ENCODE measurements around the gene MTG1. TPM values are rescaled to one million over a fixed set of nuclear protein-coding genes. Genes with fewer than 3 reads are reported as not detected.

MTG1 gene
- total RNA-seq, 1 donor from 2014 or later = 23.4 TPM

DNA sequence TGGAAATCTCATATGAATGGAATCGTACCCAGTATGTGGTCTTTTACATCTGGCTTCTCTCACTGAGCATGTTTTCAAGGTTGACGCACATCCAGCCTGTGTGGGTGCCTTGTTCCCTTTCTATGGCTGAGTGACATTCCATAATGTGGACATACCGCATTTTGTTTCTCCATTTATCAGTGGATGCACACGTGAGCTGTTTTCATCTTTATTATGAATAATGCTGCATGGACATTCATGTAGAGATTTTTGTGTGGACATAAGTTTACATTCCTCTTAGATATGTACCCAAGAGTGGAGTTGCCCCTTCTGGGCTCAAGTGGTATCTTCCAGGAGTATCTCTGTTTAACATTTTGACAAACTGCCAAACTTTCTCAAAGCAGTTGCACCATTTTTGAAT lies 58.5 kb downstream of the MTG1 start:
- no peak for DNase-seq

DNA sequence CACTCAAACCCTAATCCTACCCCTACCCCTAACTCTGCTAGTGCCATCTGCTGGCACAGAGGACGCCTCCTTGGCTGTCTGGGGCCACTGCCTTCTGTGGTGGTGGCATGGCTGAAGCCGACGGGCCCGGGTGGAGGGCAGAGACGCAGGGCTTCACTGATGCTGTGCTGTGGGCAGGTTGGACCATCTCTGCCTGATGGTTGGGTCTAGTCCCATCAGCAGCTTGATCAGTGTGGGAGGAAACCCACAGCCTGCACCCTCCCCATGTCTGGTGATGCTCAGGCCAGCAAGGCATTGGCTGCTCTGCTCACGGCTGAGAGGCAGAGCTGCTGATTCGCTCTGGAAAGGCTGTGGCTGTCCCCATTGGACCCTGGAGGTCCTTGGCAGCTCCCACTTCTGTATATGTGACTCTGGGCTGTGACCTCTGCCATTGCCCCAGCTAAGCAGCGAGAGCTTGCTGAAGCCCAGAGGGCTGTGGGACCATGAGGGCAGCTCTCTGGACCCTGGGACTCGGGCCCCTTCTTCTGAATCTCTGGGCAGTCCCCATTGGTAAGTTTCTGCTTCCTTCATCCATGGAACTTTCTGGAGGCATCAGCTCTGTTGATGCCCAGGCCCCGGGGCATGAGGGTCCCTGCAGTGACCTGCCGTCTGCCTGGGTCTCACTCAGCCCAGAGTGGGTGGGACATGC lies 59.7 kb downstream of the MTG1 start, which contains the start of gene SCART1:
TSS of gene SCART1 (plus strand) at position 430 of the 688 bp plus-strand sequence. CDS start at position 483, 53 bp downstream.
- no peak for DNase-seq

DNA sequence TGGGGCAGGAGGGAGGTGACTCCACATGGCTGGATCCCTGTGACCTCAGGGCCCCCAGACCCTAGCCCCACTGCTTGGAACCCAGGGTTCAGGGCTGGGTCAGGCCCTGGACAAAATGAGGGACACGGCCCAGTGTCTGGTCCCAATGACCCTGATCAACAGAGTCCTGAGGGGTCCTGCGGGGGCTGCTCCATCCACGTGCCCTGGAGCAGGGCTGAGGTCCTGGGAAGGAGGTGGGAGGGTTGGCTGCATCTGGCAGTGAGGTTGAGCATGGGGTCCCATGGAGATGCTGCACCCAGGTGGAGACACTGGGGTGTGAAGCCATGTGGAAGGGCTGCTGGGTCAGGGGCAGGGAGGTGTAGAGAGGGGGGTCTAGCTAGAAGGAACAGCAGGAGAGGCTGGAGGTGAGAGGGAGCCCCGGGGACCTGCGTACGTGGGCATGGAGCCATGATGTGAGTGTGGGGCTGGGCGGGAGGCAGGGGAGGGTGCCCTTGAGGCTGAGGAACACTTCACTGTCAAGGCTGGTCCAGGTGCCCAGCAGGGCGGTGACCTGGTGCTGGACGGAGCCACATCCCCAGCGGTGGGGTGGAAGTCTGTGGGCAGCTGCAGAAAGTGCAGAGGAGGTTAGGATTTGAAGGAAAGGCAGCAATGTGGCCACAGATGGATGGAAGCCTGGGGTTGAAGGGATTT lies 60.4 kb downstream of the MTG1 start:
- DNase-seq = no peak

DNA sequence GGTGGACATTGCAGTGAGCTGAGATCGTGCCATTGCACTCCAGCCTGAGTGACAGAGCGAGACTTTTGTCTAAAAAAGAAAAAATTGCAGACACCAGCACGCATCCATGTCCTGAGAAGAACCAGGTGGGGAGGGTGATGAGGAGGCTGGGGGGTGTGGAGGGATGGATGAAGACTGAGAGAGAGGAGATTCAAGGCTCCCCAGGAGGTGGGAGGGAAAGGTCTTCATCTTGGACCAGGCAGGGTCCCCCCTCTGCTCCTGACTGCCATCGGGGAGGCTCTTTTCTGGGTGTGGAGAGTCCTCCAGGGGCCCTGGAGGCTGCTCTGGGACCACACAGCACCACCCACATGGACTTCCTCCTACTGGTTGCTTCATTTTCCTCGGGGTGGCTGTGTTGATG lies 61.2 kb downstream of the MTG1 start:
- no peak for DNase-seq

DNA sequence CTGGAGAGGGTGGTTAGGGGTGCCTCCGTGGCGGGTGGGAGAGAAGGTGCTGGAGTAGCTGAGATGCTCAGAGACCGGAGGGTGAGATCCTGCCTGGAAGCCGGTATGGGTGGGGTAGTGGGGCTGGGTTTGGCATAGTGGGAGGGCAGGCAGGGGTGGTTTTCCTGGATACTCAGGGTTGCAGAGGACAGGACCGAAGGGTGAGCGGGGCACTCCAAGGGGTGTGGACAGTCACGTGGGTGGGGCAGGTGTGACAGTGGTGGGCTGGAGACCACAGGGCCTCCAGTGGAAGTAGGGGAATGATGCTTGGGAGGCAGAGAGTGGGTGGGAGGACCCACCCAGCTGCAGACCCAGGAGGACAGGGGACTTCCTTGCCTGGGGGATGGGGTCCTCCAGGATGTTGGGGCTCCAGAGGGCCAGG lies 61.7 kb downstream of the MTG1 start:
- DNase-seq = no peak

DNA sequence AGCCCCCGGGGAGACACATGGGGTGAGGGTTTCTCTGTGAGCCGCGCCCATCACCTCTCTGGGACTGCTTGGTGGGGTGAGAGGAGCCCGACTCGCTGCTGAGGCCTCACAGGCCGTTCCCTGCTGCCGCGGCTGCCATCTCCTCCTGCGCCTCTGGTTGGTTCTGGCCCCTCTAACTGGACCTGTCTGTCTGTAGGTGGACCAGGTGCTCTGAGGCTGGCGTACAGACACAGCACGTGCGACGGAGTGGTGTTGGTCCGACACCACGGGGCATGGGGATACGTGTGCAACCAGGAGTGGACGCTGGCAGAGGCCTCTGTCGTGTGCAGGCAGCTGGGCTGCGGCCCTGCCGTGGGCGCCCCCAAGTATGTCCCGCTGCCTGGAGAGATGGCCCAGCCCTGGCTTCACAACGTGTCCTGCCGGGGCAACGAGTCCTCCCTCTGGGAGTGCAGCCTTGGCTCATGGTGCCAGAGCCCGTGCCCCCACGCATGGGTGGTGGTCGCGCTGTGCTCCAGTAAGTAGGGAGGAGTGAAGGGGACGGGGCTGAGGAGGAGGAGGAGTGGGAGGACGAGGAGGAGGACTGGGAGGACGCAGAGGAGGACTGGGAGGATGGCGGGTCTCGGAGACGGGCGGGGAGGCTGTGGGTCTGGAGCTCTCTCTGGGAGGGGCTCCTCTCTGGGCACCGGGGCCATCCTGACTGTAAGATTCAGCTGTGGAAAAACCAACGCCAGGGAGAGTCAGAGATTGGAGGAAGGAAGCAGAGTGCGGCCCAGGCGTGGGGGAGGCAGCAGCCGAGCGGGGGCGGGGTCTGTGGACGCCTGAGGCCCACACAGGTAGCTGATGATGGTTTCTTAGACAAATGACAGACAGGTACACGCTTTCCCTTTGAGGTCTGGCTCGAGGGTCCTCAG lies 62.3 kb downstream of the MTG1 start:
- DNase-seq = no peak

DNA sequence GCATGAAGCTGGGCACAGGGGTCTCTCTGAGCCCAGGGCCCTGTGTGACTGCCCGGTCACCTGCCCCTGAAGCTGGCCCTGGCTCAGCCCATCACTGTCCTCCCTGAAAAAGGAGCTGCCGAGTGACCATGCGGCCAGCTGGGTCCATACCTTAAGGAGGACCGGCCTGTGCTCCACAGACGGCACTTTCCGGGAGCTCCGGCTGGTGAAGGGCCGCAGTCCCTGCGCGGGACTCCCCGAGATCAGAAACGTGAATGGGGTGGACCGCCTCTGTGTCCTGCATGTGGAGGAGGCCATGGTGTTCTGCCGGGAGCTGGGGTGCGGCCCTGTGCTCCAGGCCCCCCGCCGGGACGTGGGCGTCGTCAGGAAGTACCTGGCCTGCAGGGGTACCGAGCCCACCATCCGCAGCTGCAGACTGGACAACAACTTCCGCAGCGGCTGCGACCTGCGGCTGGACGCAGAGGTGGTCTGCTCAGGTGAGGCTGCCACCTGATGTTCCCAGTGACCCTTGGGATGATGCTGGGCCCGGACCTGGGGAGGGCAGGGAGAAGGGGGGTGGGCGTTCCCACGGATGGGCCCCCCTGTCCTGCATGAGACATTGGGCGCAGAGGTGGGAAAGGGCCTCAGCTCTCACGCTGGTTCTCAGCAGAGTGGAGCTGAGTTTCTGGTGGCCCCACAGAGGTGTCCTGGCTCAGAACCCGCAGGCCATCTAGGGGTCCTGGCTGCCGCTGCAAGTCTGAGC lies 63.3 kb downstream of the MTG1 start:
- no peak for DNase-seq

DNA sequence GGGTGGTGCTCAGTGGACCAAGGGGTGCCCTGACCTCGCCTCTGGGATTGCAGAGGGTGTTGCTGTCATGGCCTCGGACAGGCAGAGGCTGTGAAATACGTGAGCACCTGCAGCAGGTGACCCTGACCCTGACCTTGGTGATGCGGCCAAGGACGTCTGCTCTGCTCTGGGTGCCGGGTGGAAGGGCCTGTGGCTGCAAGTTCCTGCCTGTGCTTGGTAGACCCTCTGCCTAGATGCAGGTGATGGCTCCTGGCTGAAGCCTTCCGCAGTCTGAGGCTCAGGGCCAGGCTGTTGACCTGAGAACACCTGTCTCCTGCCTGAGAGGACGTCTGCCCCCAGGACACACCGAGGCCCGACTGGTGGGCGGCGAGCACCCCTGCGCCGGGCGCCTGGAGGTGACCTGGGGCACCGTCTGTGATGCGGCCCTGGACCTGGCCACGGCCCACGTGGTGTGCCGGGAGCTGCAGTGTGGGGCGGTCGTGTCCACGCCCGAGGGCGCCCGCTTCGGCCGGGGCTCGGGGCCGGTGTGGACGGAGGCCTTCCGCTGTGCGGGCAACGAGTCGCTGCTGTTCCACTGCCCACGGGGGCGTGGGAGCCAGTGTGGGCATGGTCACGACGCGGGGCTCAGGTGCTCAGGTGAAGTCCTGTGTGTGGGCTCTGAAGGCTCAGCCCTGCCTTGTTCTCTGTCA lies 64.2 kb downstream of the MTG1 start:
- DNase-seq = no peak

DNA sequence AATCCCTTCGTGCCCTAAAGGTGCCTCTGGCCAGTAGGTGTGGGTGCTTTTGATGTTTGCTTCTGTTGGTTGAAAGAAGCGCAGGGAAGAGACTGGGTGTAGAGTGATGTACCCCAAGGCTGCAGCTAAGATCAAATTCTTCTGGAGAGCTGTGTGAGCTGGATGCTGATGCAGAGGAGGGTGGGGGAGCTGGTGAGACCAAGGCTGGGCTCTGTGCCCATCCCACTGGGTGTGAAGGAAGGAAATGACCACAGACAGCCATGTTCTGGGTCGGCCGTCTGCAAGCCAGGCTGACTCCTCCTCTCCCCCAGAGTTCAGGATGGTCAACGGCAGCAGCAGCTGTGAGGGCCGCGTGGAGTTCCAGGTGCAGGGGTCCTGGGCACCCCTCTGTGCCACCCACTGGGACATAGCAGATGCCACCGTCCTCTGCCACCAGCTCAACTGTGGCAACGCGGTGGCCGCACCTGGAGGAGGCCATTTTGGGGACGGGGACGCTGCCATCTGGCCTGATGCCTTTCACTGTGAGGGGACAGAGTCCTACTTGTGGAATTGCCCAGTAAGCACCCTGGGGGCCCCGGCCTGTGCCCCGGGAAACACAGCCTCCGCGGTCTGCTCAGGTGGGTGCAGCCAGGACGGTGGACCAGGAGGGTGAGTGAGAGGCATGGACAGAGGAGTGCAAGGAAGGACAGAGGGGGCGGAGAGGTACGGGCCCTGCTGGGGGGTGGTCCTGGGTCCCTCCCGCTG lies 64.9 kb downstream of the MTG1 start:
- DNase-seq = no peak

DNA sequence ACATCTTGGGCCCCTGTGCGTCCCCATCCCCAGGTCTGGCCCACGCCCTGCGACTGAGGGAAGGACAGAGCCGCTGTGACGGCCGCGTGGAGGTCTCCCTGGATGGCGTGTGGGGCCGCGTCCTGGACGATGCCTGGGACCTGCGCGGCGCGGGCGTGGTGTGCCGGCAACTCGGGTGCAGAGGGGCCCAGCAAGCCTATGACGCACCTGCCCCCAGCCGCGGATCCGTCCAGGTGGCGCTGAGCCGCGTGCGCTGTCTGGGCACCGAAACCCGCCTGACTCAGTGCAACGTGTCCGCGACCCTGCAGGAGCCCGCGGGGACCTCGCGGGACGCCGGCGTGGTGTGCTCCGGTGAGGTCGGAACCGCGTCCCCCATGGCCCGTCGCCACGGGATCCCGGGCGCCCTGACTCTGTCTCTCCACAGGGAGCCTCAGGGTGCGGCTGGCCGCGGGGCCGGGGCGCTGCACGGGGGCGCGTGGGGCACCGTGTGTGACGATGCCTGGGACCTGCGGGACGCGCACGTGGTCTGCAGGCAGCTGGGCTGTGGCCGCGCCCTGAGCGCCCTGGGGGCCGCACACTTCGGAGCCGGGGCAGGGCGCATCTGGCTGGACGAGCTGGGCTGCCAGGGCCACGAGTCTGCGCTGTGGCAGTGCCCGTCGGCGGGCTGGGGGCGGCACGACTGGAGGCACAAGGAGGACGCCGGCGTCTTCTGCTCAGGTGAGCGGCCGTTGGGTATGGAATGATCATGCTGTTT lies 65.7 kb downstream of the MTG1 start:
- no peak for DNase-seq

DNA sequence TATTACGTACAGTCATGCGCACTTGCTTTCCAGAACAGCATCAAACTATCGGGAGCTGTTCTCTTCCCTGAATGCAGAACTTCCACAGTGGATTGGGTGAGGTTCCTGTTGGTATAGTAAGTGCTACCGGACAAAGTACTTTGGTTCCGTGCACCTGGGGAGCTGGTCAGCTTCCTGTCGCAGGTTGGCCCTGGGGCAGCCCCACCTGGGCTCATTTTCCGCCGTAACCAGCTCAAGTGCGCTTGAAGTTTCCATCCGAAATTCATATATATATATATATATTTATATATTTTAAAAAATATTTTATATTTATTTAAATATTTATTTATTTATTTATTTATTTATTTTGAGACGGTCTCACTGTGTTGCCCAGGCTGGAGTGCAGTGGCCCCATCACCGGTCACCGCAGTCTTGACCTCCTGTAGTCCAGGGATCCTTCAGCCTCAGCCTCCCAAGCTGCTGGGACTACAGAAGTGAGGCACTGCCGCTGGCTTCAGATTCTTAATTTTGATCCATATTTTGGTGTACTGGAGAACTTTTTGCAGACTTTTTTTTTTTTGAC lies 66.3 kb downstream of the MTG1 start:
- no peak for DNase-seq

DNA sequence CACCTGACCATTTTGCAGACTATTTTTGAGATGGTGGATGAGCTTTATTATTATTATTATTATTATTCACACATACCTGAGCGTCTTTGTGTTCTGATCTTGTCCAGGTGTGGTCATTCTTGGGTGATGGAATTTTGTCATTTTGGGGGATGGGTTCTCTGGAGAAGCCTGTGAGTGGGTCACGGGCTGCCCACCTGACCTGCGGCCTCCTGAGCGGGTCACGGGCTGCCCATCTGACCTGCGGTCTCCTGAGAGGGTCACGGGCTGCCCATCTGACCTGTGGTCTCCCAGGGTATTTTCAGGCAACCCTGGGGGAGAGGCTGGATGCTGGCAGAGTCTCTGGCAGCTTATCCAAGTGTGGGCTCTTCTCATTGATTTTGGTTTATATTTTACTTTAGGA lies 67.1 kb downstream of the MTG1 start:
- no peak for DNase-seq

DNA sequence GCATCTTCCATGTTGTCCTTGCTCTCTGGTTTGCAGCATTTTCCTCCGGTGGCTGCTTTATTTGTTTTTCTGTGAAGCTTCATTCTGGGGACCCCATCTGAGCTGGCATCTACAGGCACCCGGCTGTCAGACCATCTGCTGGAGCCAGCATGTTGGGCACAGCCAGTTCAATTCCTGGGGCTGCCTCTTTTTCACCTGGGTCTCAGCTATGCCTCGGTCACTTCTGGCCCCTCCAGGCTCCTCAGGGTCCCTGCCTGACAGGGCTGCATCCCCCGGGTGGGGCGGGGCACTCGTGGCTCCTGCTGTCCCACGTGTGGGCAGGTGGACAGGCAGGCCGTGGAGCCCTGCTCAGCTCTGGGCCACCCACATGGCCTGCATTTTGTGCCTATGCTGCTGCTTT lies 67.9 kb downstream of the MTG1 start:
- DNase-seq = no peak

DNA sequence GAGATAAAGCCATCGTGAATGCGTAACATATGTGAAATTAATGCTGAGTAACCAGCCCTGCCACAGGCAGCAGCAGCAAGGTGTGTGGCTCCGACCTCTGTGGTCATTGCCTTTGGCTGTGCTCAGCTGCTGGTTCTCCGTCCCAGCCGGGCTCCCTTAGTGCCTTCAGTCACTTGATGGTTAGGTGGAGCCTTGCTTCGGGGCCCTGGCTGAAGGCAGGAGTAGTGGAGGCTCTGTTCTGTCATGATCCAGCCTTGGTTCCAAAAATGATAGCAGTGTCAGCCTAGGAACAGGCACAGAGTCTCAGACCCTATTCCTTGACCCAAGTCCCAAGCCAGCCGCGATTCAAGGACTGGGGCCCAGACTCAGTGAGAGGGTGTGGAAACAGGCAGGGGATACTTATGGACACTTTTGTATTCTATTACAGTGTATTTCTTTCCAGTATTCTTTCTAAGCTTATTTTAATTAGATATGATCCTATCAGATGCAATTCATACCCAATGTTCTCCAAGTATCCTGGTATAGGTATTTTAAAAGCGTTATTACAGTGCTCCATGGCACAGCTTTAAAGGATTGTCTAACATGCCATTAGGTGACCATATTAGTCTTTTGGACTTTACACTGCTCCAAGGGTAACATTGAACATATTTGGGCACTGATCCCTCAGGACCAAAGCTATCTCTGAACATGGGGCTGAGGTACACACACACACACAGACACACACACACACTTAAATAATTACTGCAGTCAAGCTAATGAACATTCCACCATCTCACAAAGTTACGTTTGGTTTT lies 68.8 kb downstream of the MTG1 start:
- no peak for DNase-seq

DNA sequence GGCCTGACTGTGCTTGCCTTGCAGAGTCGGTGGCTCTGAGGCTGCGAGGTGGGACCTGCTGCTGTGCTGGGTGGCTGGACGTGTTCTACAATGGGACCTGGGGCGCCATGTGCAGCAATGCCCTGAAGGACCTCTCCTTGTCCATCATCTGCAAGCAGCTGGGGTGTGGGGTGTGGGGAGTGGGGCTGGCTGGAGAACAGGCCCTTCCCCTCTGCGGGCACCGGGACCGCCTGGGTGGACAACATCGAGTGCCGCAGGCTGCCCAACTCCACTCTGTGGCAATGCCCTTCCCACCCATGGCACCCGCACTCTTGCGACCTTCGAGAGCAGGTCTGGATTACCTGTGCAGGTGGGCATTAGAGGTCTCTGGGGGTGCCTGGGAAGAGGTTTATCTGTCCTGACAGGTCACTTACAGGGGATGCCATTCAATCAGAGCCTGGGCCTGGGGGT lies 70.7 kb downstream of the MTG1 start:
- DNase-seq = no peak

DNA sequence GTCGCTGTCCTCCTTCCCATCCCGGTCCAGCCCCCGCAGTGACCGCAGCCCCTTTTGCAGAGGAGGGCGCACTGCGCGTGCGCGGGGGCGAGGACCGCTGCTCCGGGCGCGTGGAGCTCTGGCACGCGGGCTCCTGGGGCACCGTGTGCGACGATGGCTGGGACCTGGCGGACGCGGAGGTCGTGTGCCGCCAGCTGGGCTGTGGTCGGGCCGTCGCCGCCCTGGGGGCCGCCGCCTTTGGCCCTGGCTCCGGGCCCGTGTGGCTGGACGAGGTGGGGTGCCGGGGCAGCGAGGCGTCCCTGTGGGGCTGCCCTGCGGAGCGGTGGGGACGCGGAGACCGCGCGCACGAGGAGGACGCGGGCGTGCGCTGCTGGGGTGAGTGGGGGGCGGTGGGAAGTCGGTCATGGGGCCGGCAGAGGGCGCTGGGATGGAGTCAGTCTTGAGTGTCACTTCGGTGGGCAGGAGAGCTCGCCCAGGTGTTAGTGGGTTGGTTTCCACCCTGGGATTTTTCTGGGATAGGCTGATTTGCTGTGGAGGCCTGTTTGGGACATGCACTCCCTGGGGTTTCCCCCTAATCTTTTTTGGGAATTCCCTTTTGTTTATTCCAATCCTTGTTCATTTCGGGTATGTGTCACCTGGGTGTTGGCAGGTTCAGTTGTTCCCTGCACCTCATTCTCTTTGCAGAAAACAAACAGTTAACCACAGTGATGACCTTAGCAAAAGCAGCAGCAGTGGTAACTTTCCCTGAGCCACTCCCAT lies 71.4 kb downstream of the MTG1 start:
- no peak for DNase-seq

DNA sequence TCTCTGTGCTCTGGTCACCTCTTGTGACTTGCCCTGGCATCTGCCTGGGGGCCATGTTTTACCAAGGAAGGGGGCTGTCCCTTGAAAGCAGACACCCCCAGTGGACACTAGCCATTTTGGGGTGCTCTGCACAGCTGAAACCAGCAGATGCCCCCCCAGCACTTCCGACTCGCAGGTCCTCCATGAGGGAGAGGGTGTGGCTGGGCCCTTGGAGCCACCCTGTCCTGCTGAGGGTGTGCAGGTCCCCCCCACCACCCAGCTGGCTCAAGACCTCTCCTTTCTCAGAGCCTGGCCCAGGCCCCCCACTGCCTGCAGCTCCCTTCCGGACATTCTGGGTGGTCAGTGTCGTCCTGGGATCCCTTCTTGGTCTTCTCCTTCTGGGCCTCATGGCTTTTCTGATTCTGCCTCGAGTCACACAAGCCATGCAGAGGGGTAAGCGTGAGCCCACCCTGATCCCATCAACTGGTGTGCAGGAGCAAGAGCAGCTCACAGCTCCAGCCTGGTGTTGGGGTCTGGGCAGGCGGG lies 72.1 kb downstream of the MTG1 start:
- no peak for DNase-seq
